GM12878 (cell line): ENCODE results near the gene ZNF426.

Source experiments
- CTCF ChIP-seq, 3 experiments: IDR thresholded peaks in 2 of 3; conservative IDR thresholded peaks in 1 of 3; 2 replicates each; pipeline ENCODE4 v1.5.1; 2011; ENCODE audit warnings: low read depth in 3 of 3, low read length in 3 of 3, mild to moderate bottlenecking in 3 of 3, control low read depth in 2 of 3, moderate library complexity in 2 of 3, inconsistent platforms in 1 of 3, mixed read lengths in 1 of 3; ENCODE audit not compliant: control insufficient read depth in 2 of 3, insufficient read depth in 1 of 3; ENCODE audit errors: extremely low read depth in 1 of 3
- JUNB ChIP-seq: IDR thresholded peaks from 2 replicates; pipeline ENCODE4 v1.6.1; 2016; ENCODE audit warnings: antibody characterized with exemption, mild to moderate bottlenecking
- MLLT1 ChIP-seq: fragments of 450-650 bp; IDR thresholded peaks from 2 replicates; pipeline ENCODE4 v1.6.1; 2016; ENCODE audit warnings: mild to moderate bottlenecking
- REST ChIP-seq: IDR thresholded peaks from 2 replicates; pipeline ENCODE4 v1.6.1; 2012; ENCODE audit warnings: mild to moderate bottlenecking, low read depth, low read length

- TF ChIP-seq JUNB = no peak
- TF ChIP-seq MLLT1 = no peak
- no peak for TF ChIP-seq REST
- TF ChIP-seq CTCF (IDR thresholded peaks at IDR 0.05 in 2 of 3, conservative IDR thresholded peaks at IDR 0.05 in 1 of 3; ENCODE audit: control insufficient read depth in 2 of 3, extremely low read depth in 1 of 3, insufficient read depth in 1 of 3, low read depth in 3 of 3, low read length in 3 of 3) = no peak
Observed at GRCh38 chr19:9474975-9475374, 63.5 kb downstream of the ZNF426 start.
